Choroid plexus epithelial cell (primary cell): ENCODE measurements around the gene CREBBP.
A peak's percentile ranks its signal among the peaks of the same experiment; 100 is the strongest.

ENCODE experiments used
- DNase-seq: peaks from one replicate; pipeline ENCODE4 v3.0.0-alpha.2; 2010; ENCODE audit warnings: low read depth
- H3K4me3 ChIP-seq: 2 replicates; pipeline ENCODE4 v1.5.1; 2011; ENCODE audit warnings: low read depth, mild to moderate bottlenecking, control low read depth, low read length, moderate library complexity
- CTCF ChIP-seq: conservative IDR thresholded peaks from 2 replicates; pipeline ENCODE4 v1.5.1; 2011; ENCODE audit warnings: low read depth, mild to moderate bottlenecking, control low read depth, inconsistent platforms, low read length, moderate library complexity

CREBBP gene

DNA sequence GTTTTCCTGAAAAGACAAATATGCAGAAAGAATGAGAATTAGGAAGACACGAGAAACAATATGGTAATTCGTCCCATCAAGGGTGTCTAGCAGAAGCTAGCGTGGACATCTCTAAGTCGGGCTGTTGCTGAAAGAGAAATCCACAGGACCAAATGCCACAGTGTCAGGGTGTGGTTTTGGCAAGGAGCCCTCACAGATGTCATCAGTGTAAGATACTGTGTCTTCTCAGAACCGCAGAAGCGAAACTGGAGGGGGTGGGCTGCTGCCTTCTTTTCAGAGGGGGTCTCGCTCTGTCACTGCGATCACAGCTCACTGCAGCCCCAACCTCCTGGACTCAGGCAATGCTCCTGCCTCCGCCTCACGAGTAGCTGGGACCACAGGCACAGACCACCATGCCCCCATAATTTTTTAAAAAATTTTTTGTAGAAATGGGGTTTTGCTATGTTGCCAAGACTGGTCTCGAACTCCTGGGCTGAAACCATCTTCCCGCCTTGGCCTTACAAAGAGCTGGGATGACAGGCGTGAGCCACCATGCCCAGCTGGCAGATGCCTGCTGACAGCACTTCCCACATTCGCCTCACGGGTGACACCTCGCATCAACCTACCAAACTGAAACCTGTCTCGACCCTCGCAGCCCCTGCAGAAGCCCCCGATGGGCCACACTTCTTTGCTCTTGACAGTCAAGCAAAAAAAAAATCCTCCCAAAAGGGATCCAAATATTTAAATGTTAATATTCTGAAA, 189.4 kb downstream of the CREBBP start:
- peak; percentile 17 for DNase-seq

GRCh38 chr16:3690470-3690928, 190.0 kb downstream of the CREBBP start:
- H3K4me3 ChIP-seq: peak overlapping the region; percentile 58
- DNase-seq: peak; percentile 96
- TF ChIP-seq CTCF: peak; percentile 96

More for the DNA sequence above, 189.4 kb downstream of the CREBBP start:
- peak overlapping the region; percentile 58 for H3K4me3 ChIP-seq
- TF ChIP-seq CTCF: no peak

- DNase-seq: no peak
- no peak for TF ChIP-seq CTCF
- H3K4me3 ChIP-seq: no peak overlapping the region
Measured at GRCh38 chr16:3689731-3690130, 190.8 kb downstream of the CREBBP start.

GRCh38 chr16:3687792-3688191, 192.7 kb downstream of the CREBBP start:
- DNase-seq: no peak
- H3K4me3 ChIP-seq: no peak overlapping the region
- TF ChIP-seq CTCF: no peak

DNA sequence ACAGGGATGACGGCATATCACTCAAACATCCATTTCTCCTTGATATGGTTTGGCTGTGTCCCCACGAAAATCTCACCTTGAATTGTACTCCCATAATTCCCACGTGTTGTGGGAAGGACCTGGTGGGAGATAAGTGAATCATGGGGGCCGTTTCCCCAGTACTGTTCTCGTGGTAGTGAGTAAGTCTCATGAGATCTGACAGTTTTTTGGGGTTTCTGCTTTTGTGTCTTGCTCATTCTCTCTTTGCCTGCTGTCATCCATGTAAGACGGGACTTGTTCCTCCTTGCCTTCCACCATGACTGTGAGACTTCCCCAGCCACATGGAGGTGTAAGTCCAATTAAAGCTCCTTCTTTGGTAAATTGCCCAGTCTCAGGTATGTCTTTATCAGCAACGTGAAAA, 193.5 kb downstream of the CREBBP start:
- no peak for DNase-seq
- no peak for TF ChIP-seq CTCF
- H3K4me3 ChIP-seq: no peak overlapping the region

DNA sequence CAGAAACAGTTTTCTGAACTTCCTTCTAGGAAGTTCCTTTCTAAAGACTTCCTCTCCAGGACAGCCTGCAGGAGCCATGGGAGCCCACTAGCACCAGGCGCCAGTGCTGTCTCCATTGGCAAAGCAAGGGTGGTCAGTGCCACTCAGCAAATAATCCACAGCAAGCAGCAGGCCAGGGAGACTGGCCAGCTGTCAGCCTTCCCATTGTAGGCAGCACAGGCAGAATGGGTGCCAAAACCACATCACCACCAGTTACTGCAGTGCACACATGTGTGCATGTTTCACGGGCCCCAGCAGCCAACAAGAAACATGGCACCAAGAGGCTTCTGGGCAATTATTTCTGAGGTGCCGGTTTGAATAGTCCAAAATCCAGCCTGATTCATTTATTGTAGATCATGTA, 199.3 kb downstream of the CREBBP start:
- no peak overlapping the region for H3K4me3 ChIP-seq
- no peak for TF ChIP-seq CTCF
- no peak for DNase-seq

DNA sequence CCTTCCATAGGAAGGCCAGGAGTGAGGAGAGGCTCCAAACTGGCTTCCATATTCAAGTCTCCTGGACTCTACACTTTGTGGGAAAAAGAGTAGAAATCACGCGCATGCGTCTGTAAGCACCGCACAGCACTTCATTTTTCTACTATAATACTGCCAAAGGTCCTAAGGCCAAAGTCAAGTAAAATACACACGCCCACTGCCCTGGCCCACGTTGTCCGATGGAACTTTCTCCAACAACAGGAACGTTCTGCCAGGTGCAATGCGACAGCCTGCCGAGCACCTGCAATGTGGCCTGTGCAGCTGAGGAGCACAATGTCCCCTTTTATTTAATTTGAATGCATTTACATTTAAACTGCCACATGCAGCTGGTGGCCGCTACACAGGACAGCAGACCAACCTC, 202.5 kb downstream of the CREBBP start:
- DNase-seq: no peak
- no peak for TF ChIP-seq CTCF
- H3K4me3 ChIP-seq: no peak overlapping the region
